Diencephalon (tissue), 1 donor: ENCODE measurements around the gene TMEM147. TPM values are rescaled to one million over a fixed set of nuclear protein-coding genes. Genes with fewer than 3 reads are reported as not detected.

Source experiments
- total RNA-seq: library from RNA; depleted of rRNA; stranded (reverse); fragments of >200 nt; gene quantifications from one replicate; pipeline ENCODE4 v1.2.3, GENCODE V29; 2014

Gene TMEM147, protein sequence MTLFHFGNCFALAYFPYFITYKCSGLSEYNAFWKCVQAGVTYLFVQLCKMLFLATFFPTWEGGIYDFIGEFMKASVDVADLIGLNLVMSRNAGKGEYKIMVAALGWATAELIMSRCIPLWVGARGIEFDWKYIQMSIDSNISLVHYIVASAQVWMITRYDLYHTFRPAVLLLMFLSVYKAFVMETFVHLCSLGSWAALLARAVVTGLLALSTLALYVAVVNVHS
- 61.1 TPM for total RNA-seq

DNA sequence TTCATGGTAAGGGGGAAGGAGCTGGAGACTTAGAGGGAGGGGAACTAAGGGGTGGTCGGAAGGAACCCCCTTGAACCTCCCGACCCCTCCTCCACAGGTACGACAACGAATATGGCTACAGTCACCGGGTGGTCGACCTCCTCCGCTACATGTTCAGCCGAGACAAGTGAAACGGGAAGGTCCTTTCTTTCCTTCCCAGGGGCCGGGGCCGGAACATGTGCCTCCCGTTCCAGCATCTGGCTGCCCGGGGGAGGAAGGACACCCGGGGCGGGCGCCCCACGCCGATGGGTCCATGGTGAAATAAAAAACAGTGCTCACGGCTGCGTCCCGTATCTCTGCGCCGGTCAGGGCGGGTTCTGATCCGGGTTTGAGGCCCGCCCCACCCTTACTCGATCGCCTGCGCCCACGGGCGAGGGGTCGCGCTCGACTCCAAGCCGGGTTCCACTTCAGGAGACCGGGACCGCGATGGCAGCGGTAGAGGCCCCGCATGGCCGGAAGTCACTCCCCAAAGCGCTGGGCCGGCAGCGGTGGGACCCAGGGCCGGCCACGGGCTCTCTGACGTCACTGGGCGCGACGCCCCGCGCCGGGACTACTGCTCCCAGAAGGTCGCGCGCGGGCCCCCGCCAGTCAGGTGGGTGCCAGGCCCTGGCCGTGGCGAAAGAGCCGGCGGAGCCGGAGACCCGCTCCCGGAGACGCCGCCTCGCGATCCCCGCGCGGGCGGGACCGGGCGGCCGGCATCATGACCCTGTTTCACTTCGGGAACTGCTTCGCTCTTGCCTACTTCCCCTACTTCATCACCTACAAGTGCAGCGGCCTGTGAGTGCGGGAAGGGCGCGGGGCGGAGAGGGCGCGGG, at the start of gene TMEM147:
Gene TMEM147 (plus strand): TSS at position 626 of the 854 bp plus-strand sequence. CDS start 114 bp downstream, at position 740.

DNA sequence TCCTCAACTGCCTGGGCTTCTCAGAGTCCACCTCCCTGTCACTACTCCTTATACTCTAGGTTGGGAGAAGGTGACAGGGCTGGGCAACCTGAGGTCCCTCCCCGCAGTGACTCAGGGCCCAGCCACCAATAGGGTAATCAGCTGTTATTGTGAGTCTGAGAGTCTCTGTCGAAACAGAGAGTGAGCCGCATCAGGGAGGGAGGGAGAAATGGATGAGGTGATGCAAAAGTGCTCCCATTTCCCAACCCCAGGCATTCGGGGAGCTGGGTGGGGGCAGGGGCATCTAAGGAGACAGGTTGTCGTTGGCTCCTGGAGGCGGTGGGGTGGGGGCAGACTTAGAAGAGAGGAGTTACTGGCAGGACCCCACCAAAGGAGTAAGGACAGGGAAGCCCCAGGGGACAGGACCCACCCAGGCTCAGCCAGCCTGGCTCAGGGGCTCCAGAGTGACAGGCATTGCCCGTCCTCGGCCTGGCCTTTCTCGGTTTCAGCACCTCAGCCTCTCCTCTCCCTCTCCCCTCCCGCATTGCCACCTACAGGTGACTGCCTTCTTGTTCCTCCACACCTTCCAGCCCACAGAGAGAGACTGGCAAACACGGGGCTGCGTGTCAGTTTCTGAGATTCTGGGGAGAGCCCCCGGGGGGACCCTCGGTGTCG, 31.7 kb upstream of the TMEM147 start, which contains the start of gene DMKN:
Gene DMKN (minus strand): TSS at position 22 of the 654 bp plus-strand sequence. CDS start 174 bp downstream, outside the sequence.

DNA sequence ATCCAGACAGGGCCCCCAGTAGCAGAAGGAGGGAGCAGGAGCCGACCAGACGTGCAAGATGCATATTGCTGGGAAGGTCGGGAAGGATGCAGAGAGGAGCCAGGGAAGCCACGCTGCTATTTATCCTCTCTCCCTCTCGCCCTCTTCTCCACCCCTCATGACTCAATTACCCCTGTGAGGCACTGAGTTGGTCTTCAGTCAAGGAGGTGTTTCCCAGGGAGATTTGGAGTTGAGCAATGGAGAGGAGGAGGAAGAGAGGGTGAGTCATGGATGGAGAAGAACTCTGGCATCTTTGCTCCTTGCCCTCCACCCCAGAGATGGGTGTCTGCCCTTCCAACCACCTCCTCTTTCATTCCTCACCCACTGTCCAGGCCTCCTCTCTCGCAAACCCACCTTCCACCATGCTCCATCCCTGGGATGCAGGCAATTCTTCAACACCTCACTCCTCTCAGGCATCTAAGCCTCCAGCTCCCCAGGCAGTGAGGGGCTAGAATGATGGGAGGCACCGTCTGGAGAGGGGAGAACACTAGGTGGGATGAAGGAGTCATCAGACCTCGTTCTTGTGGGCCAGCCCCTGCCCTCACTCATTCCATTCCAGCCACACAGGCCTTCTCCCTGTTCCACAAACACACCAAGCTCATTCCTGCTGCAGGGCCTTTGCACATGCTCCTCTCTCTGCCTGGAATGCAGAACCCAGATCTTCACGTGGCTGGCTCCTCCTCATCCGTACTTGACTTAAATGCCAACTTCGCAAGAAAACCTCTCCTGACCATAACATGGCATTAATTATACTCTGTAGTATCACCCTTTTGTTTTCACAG, 17.0 kb upstream of the TMEM147 start, which contains the start of gene SBSN:
Gene SBSN (minus strand): TSS at position 94 of the 821 bp plus-strand sequence. CDS start 30 bp downstream, at position 64.

DNA sequence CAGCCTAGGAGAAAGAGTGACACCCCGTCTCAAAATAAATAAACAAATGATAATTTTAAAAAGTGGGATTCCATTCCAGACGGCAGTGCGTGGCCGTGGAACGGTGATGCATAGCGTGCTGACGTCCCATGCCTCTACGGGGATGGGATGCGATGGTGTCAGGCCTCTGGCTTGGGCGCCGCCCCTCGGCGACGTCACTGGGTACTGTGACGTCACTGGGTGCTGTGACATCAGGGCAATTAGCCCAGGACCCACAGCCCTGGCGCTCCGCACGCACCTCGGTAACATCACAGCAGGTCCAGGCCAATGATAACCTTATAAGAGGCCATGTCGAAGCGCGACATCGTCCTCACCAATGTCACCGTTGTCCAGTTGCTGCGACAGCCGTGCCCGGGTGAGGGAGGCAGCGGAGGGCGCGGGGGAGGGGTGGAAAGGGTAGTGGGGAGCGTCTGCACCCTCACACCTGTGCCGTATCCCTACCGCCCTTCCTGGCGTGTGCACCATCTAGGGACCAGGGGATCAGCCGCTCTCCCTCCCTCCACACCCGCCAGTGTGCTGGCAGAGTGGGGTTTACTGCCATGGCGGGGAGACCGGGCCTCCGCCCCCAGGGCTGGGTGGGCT, 12.1 kb upstream of the TMEM147 start, which contains the start of gene GAPDHS:
Gene GAPDHS (plus strand): TSS at position 256 of the 621 bp plus-strand sequence. CDS start 72 bp downstream, at position 328.

DNA sequence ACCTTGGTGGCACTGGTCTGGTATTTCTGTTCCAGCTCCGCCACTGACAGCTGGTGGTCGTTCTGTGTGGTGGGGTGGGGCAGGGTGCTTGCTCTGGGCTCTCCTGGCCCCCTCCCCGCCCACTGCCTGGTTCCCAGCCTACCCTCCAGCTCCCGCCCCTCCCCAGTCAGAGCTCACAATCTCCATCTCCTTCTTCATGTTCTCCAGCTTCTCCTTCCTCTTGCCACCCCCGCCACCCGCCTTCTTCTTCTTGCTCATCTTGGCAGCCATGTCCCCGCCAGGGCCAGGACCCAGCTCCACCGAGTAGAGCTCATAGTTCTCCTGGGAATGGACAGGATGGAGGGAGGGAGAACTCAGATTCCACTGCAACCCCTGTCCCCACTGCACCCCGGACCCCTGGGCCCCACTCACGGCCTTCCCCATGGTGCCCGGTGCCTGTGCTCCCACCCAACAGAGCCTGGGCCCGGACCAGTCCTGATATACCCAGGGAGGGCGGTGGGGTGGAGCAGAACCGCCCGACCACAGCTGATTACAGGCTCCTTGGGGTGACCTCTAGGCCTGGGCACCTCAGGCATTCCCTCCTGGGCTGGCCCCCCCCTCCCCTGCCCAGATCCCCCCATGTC, 17.9 kb downstream of the TMEM147 start, which contains the start of gene ATP4A:
Gene ATP4A (minus strand): TSS at position 452 of the 623 bp plus-strand sequence. CDS start 29 bp downstream, at position 423.

DNA sequence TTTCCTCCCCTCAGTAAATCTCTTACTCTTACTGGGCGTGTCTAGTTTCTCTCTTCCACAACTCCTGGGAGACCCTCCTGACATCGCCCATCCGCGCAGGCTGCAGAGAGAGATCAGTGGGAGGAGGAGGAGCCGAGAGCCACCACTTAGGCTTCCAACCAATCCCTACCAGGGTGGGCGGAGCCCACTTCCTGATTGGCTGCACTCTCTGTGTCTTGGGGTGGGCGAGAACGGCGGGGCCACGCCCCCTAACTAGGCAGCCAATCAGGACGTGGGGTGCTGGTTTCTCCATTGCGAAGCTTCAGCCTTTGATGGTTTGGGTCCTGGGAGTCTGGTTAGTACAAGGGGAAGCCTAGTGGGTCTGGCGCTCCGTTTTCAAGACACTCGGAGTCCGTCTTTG, 40.4 kb downstream of the TMEM147 start, which contains the start of gene PMIS2:
Gene PMIS2 (plus strand): TSS at position 326 of the 400 bp plus-strand sequence. CDS start 87 bp downstream, outside the sequence.

Other genes with a start within 250 kb of the TMEM147 start
- gene CD22, start 216.4 kb upstream of the TMEM147 start, total RNA-seq = 0.46 TPM
- gene FFAR1, start 197.7 kb upstream of the TMEM147 start, total RNA-seq = not detected
- gene FFAR3, start 187.2 kb upstream of the TMEM147 start, total RNA-seq = 0.23 TPM
- not detected for gene GPR42, start 174.6 kb upstream of the TMEM147 start, total RNA-seq
- 0.23 TPM for gene FFAR2, start 97.4 kb upstream of the TMEM147 start, total RNA-seq
- not detected for gene KRTDAP, start 55.2 kb upstream of the TMEM147 start, total RNA-seq
- gene DMKN, start 32.0 kb upstream of the TMEM147 start, total RNA-seq = 15.5 TPM
- gene SBSN, start 17.3 kb upstream of the TMEM147 start, total RNA-seq = not detected
- gene GAPDHS, start 12.2 kb upstream of the TMEM147 start, total RNA-seq = not detected
- gene ATP4A, start 18.0 kb downstream of the TMEM147 start, total RNA-seq = not detected
- gene PMIS2, start 40.5 kb downstream of the TMEM147 start, total RNA-seq = not detected
- gene HAUS5, start 67.1 kb downstream of the TMEM147 start, total RNA-seq = 6.0 TPM
- gene RBM42, start 83.4 kb downstream of the TMEM147 start, total RNA-seq = 18.2 TPM
- 0.46 TPM for gene ETV2, start 96.1 kb downstream of the TMEM147 start, total RNA-seq
- gene COX6B1, start 102.7 kb downstream of the TMEM147 start, total RNA-seq = 199 TPM
- not detected for gene UPK1A, start 120.9 kb downstream of the TMEM147 start, total RNA-seq
- gene ZBTB32, start 158.9 kb downstream of the TMEM147 start, total RNA-seq = not detected
- 6.2 TPM for gene KMT2B, start 172.4 kb downstream of the TMEM147 start, total RNA-seq
- gene IGFLR1, start 196.8 kb downstream of the TMEM147 start, total RNA-seq = 0.46 TPM
- gene U2AF1L4, start 199.8 kb downstream of the TMEM147 start, total RNA-seq = 10.8 TPM
- gene PSENEN, start 200.0 kb downstream of the TMEM147 start, total RNA-seq = 23.5 TPM
- gene LIN37, start 202.9 kb downstream of the TMEM147 start, total RNA-seq = 12.0 TPM
- 0.23 TPM for gene HSPB6, start 211.4 kb downstream of the TMEM147 start, total RNA-seq
- gene PROSER3, start 212.6 kb downstream of the TMEM147 start, total RNA-seq = 5.5 TPM
- 68.0 TPM for gene ARHGAP33, start 229.9 kb downstream of the TMEM147 start, total RNA-seq